Neural cell (in vitro differentiated cells): ENCODE results near the gene TENT5C. TPM values are rescaled to one million over a fixed set of nuclear protein-coding genes. Genes with fewer than 3 reads are reported as not detected.
A peak's percentile ranks its signal among the peaks of the same experiment; 100 is the strongest.

Experiments used
- H2AFZ ChIP-seq: fragments of 200-600, 300-800 bp; sonication (generic), shearing (Covaris generic); 2 replicates; pipeline ENCODE4 v1.6.0; 2014; ENCODE audit warnings: low read depth, mild to moderate bottlenecking, antibody characterized with exemption, low read length, moderate library complexity
- H3F3A ChIP-seq: fragments of 200-600 bp; shearing (Covaris generic); 2 replicates; pipeline ENCODE4 v1.6.1; 2016; ENCODE audit warnings: mild to moderate bottlenecking, moderate library complexity, mixed read lengths, antibody characterized with exemption, low read length; ENCODE audit not compliant: insufficient read depth, poor library complexity, severe bottlenecking
- H3K27ac ChIP-seq: fragments of 200-600, 300-800 bp; sonication (generic), shearing (Covaris generic); 2 replicates; pipeline ENCODE4 v1.5.1; 2014; ENCODE audit warnings: mild to moderate bottlenecking, low read length, moderate library complexity
- H3K27me3 ChIP-seq: fragments of 300-800, 200-600 bp; sonication (generic), shearing (Covaris generic); 2 replicates; pipeline ENCODE4 v1.6.0; 2014; ENCODE audit warnings: mild to moderate bottlenecking, low read depth, low read length, moderate library complexity; ENCODE audit not compliant: insufficient read depth
- H3K36me3 ChIP-seq: fragments of 300-800, 200-600 bp; sonication (generic), shearing (Covaris generic); 2 replicates; pipeline ENCODE4 v1.5.1; 2014; ENCODE audit warnings: mild to moderate bottlenecking, antibody characterized with exemption, low read length, moderate library complexity; ENCODE audit not compliant: insufficient read depth
- H3K4me2 ChIP-seq: fragments of 300-800, 200-600 bp; sonication (generic), shearing (Covaris generic); 2 replicates; pipeline ENCODE4 v1.6.0; 2014; ENCODE audit warnings: mild to moderate bottlenecking, low read length
- H3K4me3 ChIP-seq: fragments of 300-800, 200-600 bp; sonication (generic), shearing (Covaris generic); 2 replicates; pipeline ENCODE4 v1.5.1; 2014; ENCODE audit warnings: mild to moderate bottlenecking, low read length, moderate library complexity
- H3K79me2 ChIP-seq: fragments of 200-600 bp; shearing (Covaris generic); replicated peaks from 2 replicates; pipeline ENCODE4 v1.6.0; 2014; ENCODE audit warnings: mild to moderate bottlenecking, low read length, moderate library complexity; ENCODE audit not compliant: insufficient read depth
- H3K9ac ChIP-seq: fragments of 300-800, 200-600 bp; sonication (generic), shearing (Covaris generic); 2 replicates; pipeline ENCODE4 v1.6.1; 2016; ENCODE audit warnings: mild to moderate bottlenecking, low read length, mixed read lengths
- H3K9me2 ChIP-seq: fragments of 200-600 bp; shearing (Covaris generic); 2 replicates; pipeline ENCODE4 v1.6.1; 2016; ENCODE audit warnings: mild to moderate bottlenecking, low read length, mixed read lengths; ENCODE audit not compliant: insufficient read depth
- H3K9me3 ChIP-seq: fragments of 200-600, 300-800 bp; sonication (generic), shearing (Covaris generic); 2 replicates; pipeline ENCODE4 v1.6.1; 2016; ENCODE audit warnings: mild to moderate bottlenecking, mixed run types, low read length, moderate library complexity, mixed read lengths
- H4K20me1 ChIP-seq: fragments of 200-600 bp; shearing (Covaris generic); 2 replicates; pipeline ENCODE4 v1.6.1; 2016; ENCODE audit warnings: mild to moderate bottlenecking, mixed run types; ENCODE audit not compliant: insufficient read depth
- CTCF ChIP-seq: fragments of 450-650 bp; IDR thresholded peaks from 2 replicates; pipeline ENCODE4 v1.5.1; 2014; ENCODE audit warnings: antibody characterized with exemption, mild to moderate bottlenecking, moderate library complexity; ENCODE audit not compliant: poor library complexity, severe bottlenecking
- EP300 ChIP-seq: fragments of 450-650 bp; conservative IDR thresholded peaks from 2 replicates; pipeline ENCODE4 v1.6.1; 2014; ENCODE audit warnings: antibody characterized with exemption, mild to moderate bottlenecking, moderate library complexity; ENCODE audit not compliant: poor library complexity, severe bottlenecking
- EZH2 ChIP-seq: fragments of 200-600, 300-800 bp; shearing (Covaris generic), sonication (generic); IDR thresholded peaks from 2 replicates; pipeline ENCODE4 v1.6.1; 2014; ENCODE audit warnings: antibody characterized with exemption, low read length, borderline replicate concordance, mild to moderate bottlenecking; ENCODE audit not compliant: insufficient read depth, poor library complexity, severe bottlenecking
- MXI1 ChIP-seq: fragments of 450-650 bp; conservative IDR thresholded peaks from 2 replicates; pipeline ENCODE4 v1.6.1; 2014; ENCODE audit warnings: antibody characterized with exemption, mild to moderate bottlenecking; ENCODE audit not compliant: poor library complexity, severe bottlenecking
- POLR2AphosphoS5 ChIP-seq: IDR thresholded peaks from 2 replicates; pipeline ENCODE4 v1.6.1; 2012
- RAD21 ChIP-seq: fragments of 450-650 bp; conservative IDR thresholded peaks from 2 replicates; pipeline ENCODE4 v1.6.1; 2014; ENCODE audit warnings: antibody characterized with exemption, mild to moderate bottlenecking, moderate library complexity
- SMC3 ChIP-seq: fragments of 450-650 bp; conservative IDR thresholded peaks from 2 replicates; pipeline ENCODE4 v1.6.1; 2014; ENCODE audit warnings: antibody characterized with exemption, mild to moderate bottlenecking, moderate library complexity; ENCODE audit not compliant: poor library complexity
- TAF1 ChIP-seq: IDR thresholded peaks from 2 replicates; pipeline ENCODE4 v1.6.1; 2012; ENCODE audit warnings: low read depth
- polyA plus RNA-seq: library from polyadenylated mRNA; depleted of rRNA; stranded (reverse); fragments of >200 nt; gene quantifications from 2 replicates; pipeline ENCODE4 v1.2.3, GENCODE V29; 2014
- TF ChIP-seq, protein P1 (sequence below): IDR thresholded peaks from 2 replicates; pipeline ENCODE4 v1.6.1; 2012; ENCODE audit warnings: borderline replicate concordance

Gene TENT5C
- polyA plus RNA-seq, 1 donor from 2014 or later, result 0.05 TPM

GRCh38 chr1:117602862-117603261, 3.0 kb upstream of the TENT5C start:
- Histone ChIP-seq H3K4me2 (no peak overlapping the region), H3F3A (no peaks in the 10 kb centered on the region), H3K79me2 (no peaks in the 10 kb centered on the region), H3K9ac (no peak overlapping the region), H3K27me3 (peaks cover 28% of the 10 kb centered on the region), H3K9me2 (no peaks in the 10 kb centered on the region), H2AFZ (no peak overlapping the region), H3K36me3 (no peaks in the 10 kb centered on the region), H3K27ac (no peak overlapping the region), H3K4me3 (no peak overlapping the region), H4K20me1 (no peaks in the 10 kb centered on the region), H3K9me3 (no peaks in the 10 kb centered on the region)
- TF ChIP-seq MXI1, result no peak

GRCh38 chr1:117605164-117605773, 579 bp upstream of the TENT5C start:
- Histone ChIP-seq H3K27me3 (peaks cover 37% of the 10 kb centered on the region), H3K9ac (peak overlapping the region; percentile 38), H3K4me3 (peak overlapping the region; percentile 85), H4K20me1 (no peaks in the 10 kb centered on the region), H3K9me3 (no peaks in the 10 kb centered on the region), H3K79me2 (no peaks in the 10 kb centered on the region), H3K36me3 (no peaks in the 10 kb centered on the region), H3K27ac (no peak overlapping the region), H3K4me2 (peak overlapping the region; percentile 75), H3K9me2 (no peaks in the 10 kb centered on the region), H3F3A (no peaks in the 10 kb centered on the region), H2AFZ (peak overlapping the region; percentile 59)
- TF ChIP-seq MXI1 (no peak), POLR2AphosphoS5 (no peak), SMC3 (no peak), RAD21 (no peak), EP300 (no peak), EZH2 (no peak), CTCF (no peak), TAF1 (no peak)
- TF ChIP-seq, protein P1, sequence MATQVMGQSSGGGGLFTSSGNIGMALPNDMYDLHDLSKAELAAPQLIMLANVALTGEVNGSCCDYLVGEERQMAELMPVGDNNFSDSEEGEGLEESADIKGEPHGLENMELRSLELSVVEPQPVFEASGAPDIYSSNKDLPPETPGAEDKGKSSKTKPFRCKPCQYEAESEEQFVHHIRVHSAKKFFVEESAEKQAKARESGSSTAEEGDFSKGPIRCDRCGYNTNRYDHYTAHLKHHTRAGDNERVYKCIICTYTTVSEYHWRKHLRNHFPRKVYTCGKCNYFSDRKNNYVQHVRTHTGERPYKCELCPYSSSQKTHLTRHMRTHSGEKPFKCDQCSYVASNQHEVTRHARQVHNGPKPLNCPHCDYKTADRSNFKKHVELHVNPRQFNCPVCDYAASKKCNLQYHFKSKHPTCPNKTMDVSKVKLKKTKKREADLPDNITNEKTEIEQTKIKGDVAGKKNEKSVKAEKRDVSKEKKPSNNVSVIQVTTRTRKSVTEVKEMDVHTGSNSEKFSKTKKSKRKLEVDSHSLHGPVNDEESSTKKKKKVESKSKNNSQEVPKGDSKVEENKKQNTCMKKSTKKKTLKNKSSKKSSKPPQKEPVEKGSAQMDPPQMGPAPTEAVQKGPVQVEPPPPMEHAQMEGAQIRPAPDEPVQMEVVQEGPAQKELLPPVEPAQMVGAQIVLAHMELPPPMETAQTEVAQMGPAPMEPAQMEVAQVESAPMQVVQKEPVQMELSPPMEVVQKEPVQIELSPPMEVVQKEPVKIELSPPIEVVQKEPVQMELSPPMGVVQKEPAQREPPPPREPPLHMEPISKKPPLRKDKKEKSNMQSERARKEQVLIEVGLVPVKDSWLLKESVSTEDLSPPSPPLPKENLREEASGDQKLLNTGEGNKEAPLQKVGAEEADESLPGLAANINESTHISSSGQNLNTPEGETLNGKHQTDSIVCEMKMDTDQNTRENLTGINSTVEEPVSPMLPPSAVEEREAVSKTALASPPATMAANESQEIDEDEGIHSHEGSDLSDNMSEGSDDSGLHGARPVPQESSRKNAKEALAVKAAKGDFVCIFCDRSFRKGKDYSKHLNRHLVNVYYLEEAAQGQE, result no peak
